Osteocyte (in vitro differentiated cells): ENCODE results near the gene PTPRM. TPM values are rescaled to one million over a fixed set of nuclear protein-coding genes. Genes with fewer than 3 reads are reported as not detected.
"Not testable (repeated sequence)": the region's sequence is repeated elsewhere in the genome, so short reads cannot be mapped to it uniquely, and the experiment has no call there.

Experiments
- DNase-seq: peaks from one replicate; pipeline ENCODE4 v3.0.0; 2021; ENCODE audit warnings: mixed read lengths; ENCODE audit not compliant: unreplicated experiment; ENCODE audit errors: extremely low spot score
- H3K27ac Mint-ChIP-seq: one replicate; pipeline ENCODE4 v1.8.0; 2021; ENCODE audit warnings: mild to moderate bottlenecking, mixed read lengths; ENCODE audit not compliant: unreplicated experiment
- H3K27me3 Mint-ChIP-seq: one replicate; pipeline ENCODE4 v1.8.0; 2021; ENCODE audit warnings: mixed read lengths; ENCODE audit not compliant: unreplicated experiment
- H3K36me3 Mint-ChIP-seq: one replicate; pipeline ENCODE4 v1.8.0; 2021; ENCODE audit warnings: mixed read lengths; ENCODE audit not compliant: unreplicated experiment
- H3K4me1 Mint-ChIP-seq: one replicate; pipeline ENCODE4 v1.8.0; 2021; ENCODE audit warnings: mixed read lengths; ENCODE audit not compliant: unreplicated experiment
- H3K4me3 Mint-ChIP-seq: one replicate; pipeline ENCODE4 v1.8.0; 2021; ENCODE audit warnings: mild to moderate bottlenecking, moderate library complexity, mixed read lengths; ENCODE audit not compliant: unreplicated experiment
- H3K9me3 Mint-ChIP-seq: one replicate; pipeline ENCODE4 v1.8.0; 2021; ENCODE audit warnings: mixed read lengths; ENCODE audit not compliant: unreplicated experiment
- total RNA-seq: library from RNA; stranded (reverse); gene quantifications from 2 replicates; pipeline ENCODE4 v1.2.1, GENCODE V29; 2021
- TF ChIP-seq, protein P1 (sequence below): fragments of 200-600 bp; sonication (generic); IDR thresholded peaks from 2 replicates; pipeline ENCODE4 v1.5.0; 2021; ENCODE audit warnings: antibody characterized with exemption, mild to moderate bottlenecking, moderate library complexity

Gene PTPRM
- total RNA-seq, 1 donor from 2014 or later, result 105 TPM

DNA sequence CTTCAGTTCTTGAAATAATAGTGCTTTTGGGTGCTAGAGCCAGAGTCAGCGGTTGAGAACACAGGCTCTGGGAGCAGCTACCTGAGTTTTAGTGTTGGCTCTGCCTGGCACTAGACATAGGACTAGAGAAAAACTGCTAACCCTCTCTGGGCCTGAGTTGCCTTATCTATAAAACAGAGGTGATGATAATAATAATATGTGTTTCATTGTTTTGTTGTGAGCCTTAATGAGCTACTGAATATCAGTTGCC is 391.7 kb downstream of the PTPRM start:
- H3K27ac Mint-ChIP-seq, result peak overlapping the region; percentile 90
- H3K9me3 Mint-ChIP-seq, result no peaks in the 10 kb centered on the region
- peaks cover 8% of the 10 kb centered on the region for H3K36me3 Mint-ChIP-seq
- no peak for DNase-seq
- H3K27me3 Mint-ChIP-seq, result no peaks in the 10 kb centered on the region
- TF ChIP-seq, protein P1, sequence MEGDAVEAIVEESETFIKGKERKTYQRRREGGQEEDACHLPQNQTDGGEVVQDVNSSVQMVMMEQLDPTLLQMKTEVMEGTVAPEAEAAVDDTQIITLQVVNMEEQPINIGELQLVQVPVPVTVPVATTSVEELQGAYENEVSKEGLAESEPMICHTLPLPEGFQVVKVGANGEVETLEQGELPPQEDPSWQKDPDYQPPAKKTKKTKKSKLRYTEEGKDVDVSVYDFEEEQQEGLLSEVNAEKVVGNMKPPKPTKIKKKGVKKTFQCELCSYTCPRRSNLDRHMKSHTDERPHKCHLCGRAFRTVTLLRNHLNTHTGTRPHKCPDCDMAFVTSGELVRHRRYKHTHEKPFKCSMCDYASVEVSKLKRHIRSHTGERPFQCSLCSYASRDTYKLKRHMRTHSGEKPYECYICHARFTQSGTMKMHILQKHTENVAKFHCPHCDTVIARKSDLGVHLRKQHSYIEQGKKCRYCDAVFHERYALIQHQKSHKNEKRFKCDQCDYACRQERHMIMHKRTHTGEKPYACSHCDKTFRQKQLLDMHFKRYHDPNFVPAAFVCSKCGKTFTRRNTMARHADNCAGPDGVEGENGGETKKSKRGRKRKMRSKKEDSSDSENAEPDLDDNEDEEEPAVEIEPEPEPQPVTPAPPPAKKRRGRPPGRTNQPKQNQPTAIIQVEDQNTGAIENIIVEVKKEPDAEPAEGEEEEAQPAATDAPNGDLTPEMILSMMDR, result no peak
- peak overlapping the region; percentile 73 for H3K4me3 Mint-ChIP-seq
- peaks cover 57% of the 10 kb centered on the region for H3K4me1 Mint-ChIP-seq

DNA sequence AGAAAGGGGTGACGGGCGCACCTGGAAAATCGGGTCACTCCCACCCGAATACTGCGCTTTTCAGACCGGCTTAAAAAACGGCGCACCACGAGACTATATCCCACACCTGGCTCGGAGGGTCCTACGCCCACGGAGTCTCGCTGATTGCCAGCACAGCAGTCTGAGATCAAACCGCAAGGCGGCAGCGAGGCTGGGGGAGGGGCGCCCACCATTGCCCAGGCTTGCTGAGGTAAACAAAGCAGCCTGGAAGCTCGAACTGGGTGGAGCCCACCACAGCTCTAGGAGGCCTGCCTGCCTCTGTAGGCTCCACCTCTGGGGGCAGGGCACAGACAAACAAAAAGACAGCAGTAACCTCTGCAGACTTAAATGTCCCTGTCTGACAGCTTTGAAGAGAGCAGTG is 399.6 kb downstream of the PTPRM start:
- not testable (repeated sequence) for H3K9me3 Mint-ChIP-seq, H3K27me3 Mint-ChIP-seq, H3K36me3 Mint-ChIP-seq, H3K4me3 Mint-ChIP-seq, H3K27ac Mint-ChIP-seq, DNase-seq
- peaks cover 22% of the 10 kb centered on the region for H3K4me1 Mint-ChIP-seq

DNA sequence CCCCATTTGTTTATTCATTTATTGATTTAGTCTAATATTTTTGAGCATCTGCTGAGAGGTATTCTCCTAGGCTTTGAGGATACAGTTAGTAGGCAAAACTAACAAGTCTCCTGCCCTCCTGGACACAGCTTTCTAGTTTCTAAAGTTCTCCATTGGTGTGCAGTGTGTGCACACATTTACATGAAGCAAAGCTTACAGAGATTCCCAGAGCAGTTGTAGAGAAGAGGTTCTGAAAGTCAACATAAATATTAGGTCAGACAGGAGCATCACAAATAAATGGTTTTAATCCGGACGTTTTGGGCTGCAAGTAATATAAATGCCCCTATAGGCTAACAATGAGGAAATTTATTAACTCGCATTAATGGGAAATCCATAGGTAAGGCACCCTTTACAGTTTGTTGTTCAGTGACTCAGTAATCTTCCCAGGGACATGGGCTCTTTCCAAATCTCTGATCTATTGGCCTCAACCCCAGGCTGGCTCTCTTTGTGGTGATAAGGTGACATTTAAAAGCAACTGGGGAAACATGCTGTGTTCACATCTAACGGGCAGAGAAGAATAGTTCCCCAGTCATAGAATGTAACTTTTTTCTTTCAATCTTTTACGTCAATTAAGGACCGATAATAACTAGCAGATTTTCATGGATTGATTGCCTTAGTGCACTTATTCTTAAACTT is 407.2 kb downstream of the PTPRM start:
- DNase-seq, result no peak
- Mint-ChIP-seq H3K9me3 (no peaks in the 10 kb centered on the region), H3K27ac (no peak overlapping the region), H3K4me1 (no peaks in the 10 kb centered on the region), H3K4me3 (no peak overlapping the region), H3K27me3 (no peaks in the 10 kb centered on the region), H3K36me3 (peaks cover 3% of the 10 kb centered on the region)
- TF ChIP-seq, protein P1, result no peak

DNA sequence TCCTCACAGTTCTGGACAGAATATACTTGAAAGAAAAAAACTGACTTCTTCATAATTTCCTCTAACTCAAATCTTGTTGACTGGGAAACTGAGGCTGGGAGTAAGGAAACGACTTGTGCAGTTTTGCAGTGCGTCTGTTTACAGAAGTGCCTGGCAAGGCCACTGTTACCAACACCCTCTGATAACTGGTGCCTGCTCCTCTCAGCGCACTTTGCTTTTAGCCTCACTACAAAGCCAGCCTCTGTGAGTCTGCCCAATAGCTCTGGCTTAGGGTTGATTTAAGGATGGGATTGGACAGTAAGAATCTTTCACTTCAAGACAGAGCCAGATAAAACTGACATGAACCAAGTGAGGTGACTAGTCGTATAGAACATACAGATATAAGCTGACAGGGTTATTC is 410.8 kb downstream of the PTPRM start:
- no peak overlapping the region for H3K27ac Mint-ChIP-seq
- peaks cover 8% of the 10 kb centered on the region for H3K36me3 Mint-ChIP-seq
- DNase-seq, result no peak
- H3K4me3 Mint-ChIP-seq, result no peak overlapping the region
- no peaks in the 10 kb centered on the region for H3K9me3 Mint-ChIP-seq
- TF ChIP-seq, protein P1, result no peak
- H3K27me3 Mint-ChIP-seq, result no peaks in the 10 kb centered on the region
- peaks cover 2% of the 10 kb centered on the region for H3K4me1 Mint-ChIP-seq

DNA sequence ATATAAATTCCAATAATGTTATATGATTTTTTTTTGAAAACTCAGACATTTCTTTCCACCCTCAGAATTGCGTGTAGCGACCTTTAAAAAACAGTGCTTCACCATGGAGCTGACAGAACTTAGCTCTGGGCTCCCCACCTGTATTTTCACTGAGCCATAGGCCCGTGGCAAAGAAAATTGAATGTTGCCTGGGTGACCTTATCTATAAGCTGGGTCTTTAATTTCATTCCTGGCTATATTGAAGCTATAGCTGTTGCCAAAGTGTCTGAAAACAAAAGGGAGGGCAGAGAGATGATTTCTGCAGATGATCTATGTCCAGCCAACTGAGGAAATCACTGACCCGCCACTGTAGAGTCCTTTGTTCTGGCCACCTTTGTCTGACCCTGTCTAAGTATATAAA is 411.7 kb downstream of the PTPRM start:
- no peak for DNase-seq
- H3K27me3 Mint-ChIP-seq, result no peaks in the 10 kb centered on the region
- no peak overlapping the region for H3K4me3 Mint-ChIP-seq
- peaks cover 8% of the 10 kb centered on the region for H3K36me3 Mint-ChIP-seq
- TF ChIP-seq, protein P1, result no peak
- H3K4me1 Mint-ChIP-seq, result peaks cover 2% of the 10 kb centered on the region
- no peaks in the 10 kb centered on the region for H3K9me3 Mint-ChIP-seq
- H3K27ac Mint-ChIP-seq, result no peak overlapping the region

DNA sequence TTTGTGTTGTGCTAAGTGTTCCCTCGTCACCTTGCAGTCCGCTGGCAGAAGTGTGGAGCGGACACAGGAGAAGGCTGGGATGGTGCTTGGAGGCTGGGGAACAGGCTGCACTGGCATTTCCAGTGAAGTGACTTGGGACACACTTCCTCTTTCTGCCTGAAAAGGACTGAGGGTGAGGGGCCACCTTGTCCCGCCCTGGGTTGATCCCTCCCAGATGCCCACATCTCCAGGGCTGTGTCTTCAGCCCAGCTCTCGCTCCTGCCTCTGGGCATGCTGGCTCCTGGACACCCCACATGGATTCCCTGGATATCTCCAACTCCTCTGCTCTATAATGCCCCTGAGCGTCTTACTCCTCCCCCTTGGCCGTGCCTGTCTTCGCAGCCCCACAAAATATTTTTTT is 412.6 kb downstream of the PTPRM start:
- TF ChIP-seq, protein P1, result no peak
- no peak for DNase-seq
- H3K36me3 Mint-ChIP-seq, result peaks cover 5% of the 10 kb centered on the region
- H3K27ac Mint-ChIP-seq, result no peak overlapping the region
- H3K27me3 Mint-ChIP-seq, result no peaks in the 10 kb centered on the region
- H3K4me1 Mint-ChIP-seq, result peaks cover 2% of the 10 kb centered on the region
- H3K4me3 Mint-ChIP-seq, result no peak overlapping the region
- no peaks in the 10 kb centered on the region for H3K9me3 Mint-ChIP-seq
